K562 (cell line): Measurements from ENCODE around the gene NUDT1. TPM values are rescaled to one million over a fixed set of nuclear protein-coding genes. Genes with fewer than 3 reads are reported as not detected.

Experiments
- CAMTA2 ChIP-seq: fragments of 250-450 bp; sonication (Bioruptor Pico); conservative IDR thresholded peaks from 2 replicates; pipeline ENCODE4 v1.5.1; 2022
- CUX1 ChIP-seq: fragments of 200-800 bp; sonication (Bioruptor generic); IDR thresholded peaks from 2 replicates; pipeline ENCODE4 v1.6.1; 2016; ENCODE audit warnings: missing genetic modification characterization, missing compliant biosample characterization
- HMGN3 ChIP-seq: IDR thresholded peaks from 2 replicates; pipeline ENCODE4 v1.6.1; 2011; ENCODE audit warnings: borderline replicate concordance, low read depth, mild to moderate bottlenecking, mixed read lengths, low read length; ENCODE audit not compliant: insufficient read length; ENCODE audit errors: extremely low read depth
- MXI1 ChIP-seq: IDR thresholded peaks from 2 replicates; pipeline ENCODE4 v1.6.1; 2011; ENCODE audit warnings: low read depth, mild to moderate bottlenecking, improper control_type of control experiment, low read length
- PRMT5 ChIP-seq: sonication (generic); formaldehyde crosslinking; IDR thresholded peaks from 2 replicates; pipeline ENCODE4 v1.5.0; 2020; ENCODE audit warnings: missing genetic modification reagents
- SMC3 ChIP-seq: conservative IDR thresholded peaks from 2 replicates; pipeline ENCODE4 v1.6.1; 2011; ENCODE audit warnings: low read depth, low read length, improper control_type of control experiment; ENCODE audit not compliant: insufficient read depth
- TSHZ1 ChIP-seq: fragments of 250-450 bp; sonication (Bioruptor Pico); IDR thresholded peaks from 2 replicates; pipeline ENCODE4 v1.4.0; 2020; ENCODE audit warnings: mild to moderate bottlenecking, moderate library complexity
- ZNF318 ChIP-seq, 2 experiments: fragments of 450-650 bp; IDR thresholded peaks; 2 replicates each; pipeline ENCODE4 v1.6.1; 2016; ENCODE audit warnings: mild to moderate bottlenecking in 2 of 2, borderline replicate concordance in 1 of 2, low read depth in 1 of 2, moderate library complexity in 1 of 2
- polyA plus RNA-seq, 8 experiments: library from polyadenylated mRNA; depleted of rRNA in 4 of 8; stranded (reverse) in 5 of 8; unstranded in 3 of 8; fragments of >200 nt; fragmentation: Nextera tagmentation in 2 of 8; fragmentation: Illumina TruSeq in 1 of 8; extraction: Ambion mirVana in 2 of 8; extraction: Trizol in 1 of 8; gene quantifications; 2 replicates each; pipeline versions ENCODE4 v1.2.1 to v1.2.3, GENCODE V29; 2011 to 2014; ENCODE audit warnings: inconsistent platforms in 1 of 8, missing spikeins in 1 of 8
- total RNA-seq, 7 experiments: library from RNA; depleted of rRNA in 6 of 7; stranded (reverse); fragments of >200 nt in 6 of 7; fragmentation: Illumina TruSeq in 2 of 7; extraction: Trizol in 2 of 7; gene quantifications; 2 replicates each; pipeline versions ENCODE4 v1.2.1 to v1.2.3, GENCODE V29; 2011 to 2021; ENCODE audit warnings: low replicate concordance in 1 of 7

Gene NUDT1
- total and polyA plus RNA-seq, 9 of the 15 experiments (the other 6 are each of a cell fraction or from before 2014, with no cell fraction given), result 5.3 to 73.3 (median 29.6) TPM

GRCh38 chr7:2241580-2242540 lies at the start of gene NUDT1, which contains the start of gene MRM2 (continued):
- TF ChIP-seq CUX1 (CRISPR knock-in tag) (no peak), PRMT5 (no peak), SMC3 (no peak), CAMTA2 (CRISPR knock-in tag) (no peak), HMGN3 (no peak), TSHZ1 (CRISPR knock-in tag) (no peak), ZNF318 (IDR thresholded peaks at IDR 0.05; ENCODE audit: borderline replicate concordance in 1 of 2, low read depth in 1 of 2) (no peak), MXI1 (peak; percentile 55; the same call in 1 of the 2 replicates)
